Measurements from ENCODE around the gene SRRM1.
"Not testable (repeated sequence)": the region's sequence is repeated elsewhere in the genome, so short reads cannot be mapped to it uniquely, and the experiment has no call there.

Gene SRRM1

DNA sequence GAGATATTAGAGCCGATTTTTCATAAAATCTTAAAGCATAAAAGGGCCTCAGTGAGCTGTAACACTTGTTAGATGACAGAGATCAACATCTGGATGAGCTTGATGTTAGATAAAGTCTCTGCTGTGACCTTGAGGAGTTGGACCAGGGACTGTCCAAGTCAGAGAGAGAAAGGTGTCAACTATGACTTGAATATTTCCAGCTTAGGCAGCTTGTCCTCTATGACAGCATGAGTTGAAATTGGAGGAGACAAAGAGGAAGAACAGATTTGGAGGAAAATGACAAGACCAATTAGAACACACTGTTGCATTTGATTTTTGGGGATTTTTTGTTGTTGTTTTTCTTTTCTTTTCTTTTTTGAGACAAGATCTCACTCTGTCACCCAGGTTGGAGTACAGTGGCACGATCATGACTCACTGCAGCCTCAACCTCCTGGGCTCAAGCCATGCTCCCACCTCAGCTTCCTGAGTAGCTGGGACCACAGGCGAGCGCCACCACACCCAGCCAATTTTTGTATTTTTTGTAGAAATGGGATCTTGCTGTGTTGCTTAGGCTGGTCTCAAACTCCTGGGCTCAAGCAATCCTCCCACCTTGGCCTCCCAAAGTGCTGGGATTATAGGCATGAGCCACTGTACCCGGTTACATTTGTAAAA lies 66.8 kb downstream of the SRRM1 start:
- no peak overlapping the region for H3K9ac ChIP-seq (ENCODE audit: low read length)
- H3K4me1 ChIP-seq (ENCODE audit: control insufficient read depth, low read depth, low read length) = peaks cover 6% of the 10 kb centered on the region
- H3K27me3 ChIP-seq (ENCODE audit: control insufficient read depth, insufficient read depth, low read length) = no peaks in the 10 kb centered on the region
- no peaks in the 10 kb centered on the region for H3K9me3 ChIP-seq (ENCODE audit: control insufficient read depth, low read depth, low read length)
- no peak overlapping the region for H3K4me3 ChIP-seq (ENCODE audit: low read length)
- H3K27ac ChIP-seq (ENCODE audit: low read length) = no peak overlapping the region
- no peaks in the 10 kb centered on the region for H3K36me3 ChIP-seq (ENCODE audit: control insufficient read depth, low read depth, low read length)

DNA sequence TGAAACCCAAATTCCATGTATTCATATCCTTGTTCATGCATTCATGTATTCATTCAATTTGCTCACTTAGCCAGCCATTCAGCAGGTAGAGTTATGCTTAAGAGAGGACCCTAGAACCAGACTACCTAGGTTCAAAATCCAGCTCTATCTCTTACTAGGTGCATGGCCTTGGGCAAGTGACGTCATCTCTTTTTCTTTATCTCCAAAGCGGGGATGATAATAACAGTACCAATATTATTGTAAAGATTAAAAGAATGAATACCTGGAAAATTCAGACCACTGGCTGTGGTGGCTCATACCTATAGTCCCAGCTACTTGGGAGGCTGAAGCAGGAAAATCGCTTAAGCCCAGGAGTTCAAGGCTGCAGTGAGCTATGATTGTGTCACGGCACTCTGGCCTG lies 68.2 kb downstream of the SRRM1 start:
- H3K27ac ChIP-seq (ENCODE audit: low read length) = no peak overlapping the region
- H3K9me3 ChIP-seq (ENCODE audit: control insufficient read depth, low read depth, low read length) = no peaks in the 10 kb centered on the region
- no peaks in the 10 kb centered on the region for H3K4me1 ChIP-seq (ENCODE audit: control insufficient read depth, low read depth, low read length)
- H3K9ac ChIP-seq (ENCODE audit: low read length) = no peak overlapping the region
- H3K36me3 ChIP-seq (ENCODE audit: control insufficient read depth, low read depth, low read length) = no peaks in the 10 kb centered on the region
- H3K27me3 ChIP-seq (ENCODE audit: control insufficient read depth, insufficient read depth, low read length) = no peaks in the 10 kb centered on the region
- no peak overlapping the region for H3K4me3 ChIP-seq (ENCODE audit: low read length)

DNA sequence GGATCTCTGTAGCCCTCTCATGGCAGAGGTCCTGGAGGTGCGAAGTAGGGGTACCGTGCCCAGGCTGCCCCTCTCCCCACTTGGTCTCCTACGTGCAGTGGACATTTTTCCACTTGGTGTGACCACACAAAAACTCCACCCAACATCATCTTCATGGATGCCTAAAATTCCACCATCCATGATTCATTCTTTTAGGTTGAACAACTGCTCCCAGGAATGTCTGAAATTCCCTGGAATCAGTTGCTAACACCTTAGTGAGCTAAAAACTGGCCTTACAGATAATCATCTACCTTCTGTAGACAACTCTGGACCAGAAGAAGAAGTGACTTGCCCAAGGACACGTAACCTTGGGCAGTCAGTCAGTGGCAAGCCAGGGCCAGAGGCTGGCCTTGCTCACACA lies 70.1 kb downstream of the SRRM1 start:
- H3K27me3 ChIP-seq (ENCODE audit: control insufficient read depth, insufficient read depth, low read length) = no peaks in the 10 kb centered on the region
- H3K36me3 ChIP-seq (ENCODE audit: control insufficient read depth, low read depth, low read length) = no peaks in the 10 kb centered on the region
- H3K9me3 ChIP-seq (ENCODE audit: control insufficient read depth, low read depth, low read length) = no peaks in the 10 kb centered on the region
- no peak overlapping the region for H3K27ac ChIP-seq (ENCODE audit: low read length)
- no peaks in the 10 kb centered on the region for H3K4me1 ChIP-seq (ENCODE audit: control insufficient read depth, low read depth, low read length)
- H3K4me3 ChIP-seq (ENCODE audit: low read length) = no peak overlapping the region
- no peak overlapping the region for H3K9ac ChIP-seq (ENCODE audit: low read length)

DNA sequence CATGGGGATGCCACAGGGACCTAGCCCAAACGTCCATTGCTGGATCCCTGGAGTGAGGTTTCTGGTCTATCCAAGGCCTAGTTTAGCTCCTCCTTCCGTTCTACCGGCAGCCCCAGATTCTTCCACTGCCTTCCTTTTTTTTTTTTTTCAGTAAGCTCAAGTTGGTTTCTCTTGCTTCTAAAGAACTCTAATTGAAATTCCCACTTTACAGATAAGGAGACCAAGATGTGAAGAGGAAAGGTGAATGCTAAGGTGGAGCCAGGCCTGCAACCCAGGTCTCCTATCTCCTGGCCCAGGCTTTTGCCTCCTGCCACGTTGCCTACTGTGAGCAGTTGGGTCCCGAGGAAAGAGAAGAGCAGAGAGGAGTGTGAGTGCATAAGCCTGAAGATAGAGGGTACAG lies 70.6 kb downstream of the SRRM1 start:
- H3K27ac ChIP-seq (ENCODE audit: low read length) = no peak overlapping the region
- H3K27me3 ChIP-seq (ENCODE audit: control insufficient read depth, insufficient read depth, low read length) = no peaks in the 10 kb centered on the region
- H3K9me3 ChIP-seq (ENCODE audit: control insufficient read depth, low read depth, low read length) = no peaks in the 10 kb centered on the region
- H3K9ac ChIP-seq (ENCODE audit: low read length) = no peak overlapping the region
- no peak overlapping the region for H3K4me3 ChIP-seq (ENCODE audit: low read length)
- no peaks in the 10 kb centered on the region for H3K36me3 ChIP-seq (ENCODE audit: control insufficient read depth, low read depth, low read length)
- H3K4me1 ChIP-seq (ENCODE audit: control insufficient read depth, low read depth, low read length) = no peaks in the 10 kb centered on the region

DNA sequence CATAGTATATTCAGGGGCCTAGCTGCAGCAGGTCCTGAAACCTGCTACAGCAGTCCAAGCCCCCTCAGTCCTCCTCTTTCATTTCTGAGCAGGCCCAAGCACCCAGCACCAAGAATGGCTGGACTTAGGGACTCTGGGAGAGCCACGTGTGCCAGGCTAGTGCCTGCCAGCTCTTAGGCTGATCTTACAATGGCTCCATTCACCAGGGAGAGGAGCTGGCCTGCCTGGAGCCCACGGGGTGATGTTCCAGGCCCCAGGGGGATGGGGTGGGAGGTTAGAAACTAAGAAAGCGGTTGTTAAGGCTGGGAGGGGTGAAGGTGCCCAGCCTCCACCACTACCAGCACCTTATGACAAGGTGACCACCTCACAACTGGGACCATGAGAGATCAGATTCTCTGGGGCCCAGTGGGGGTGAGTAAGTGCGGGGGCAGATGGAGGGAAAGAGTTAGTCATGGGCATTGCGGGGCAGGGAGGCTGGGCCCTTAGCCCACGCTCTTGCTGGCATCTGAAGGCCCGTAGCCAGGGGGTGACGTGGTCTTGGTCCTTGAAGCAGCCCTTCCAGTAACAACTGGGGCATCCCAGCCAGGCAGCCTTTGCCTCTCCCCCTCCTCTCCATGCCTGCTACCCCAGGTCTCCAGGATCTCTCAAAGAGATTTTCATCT lies 71.9 kb downstream of the SRRM1 start:
- H3K4me3 ChIP-seq (ENCODE audit: low read length) = no peak overlapping the region
- no peaks in the 10 kb centered on the region for H3K36me3 ChIP-seq (ENCODE audit: control insufficient read depth, low read depth, low read length)
- no peaks in the 10 kb centered on the region for H3K9me3 ChIP-seq (ENCODE audit: control insufficient read depth, low read depth, low read length)
- H3K4me1 ChIP-seq (ENCODE audit: control insufficient read depth, low read depth, low read length) = no peaks in the 10 kb centered on the region
- H3K27me3 ChIP-seq (ENCODE audit: control insufficient read depth, insufficient read depth, low read length) = no peaks in the 10 kb centered on the region
- H3K9ac ChIP-seq (ENCODE audit: low read length) = no peak overlapping the region
- H3K27ac ChIP-seq (ENCODE audit: low read length) = no peak overlapping the region

DNA sequence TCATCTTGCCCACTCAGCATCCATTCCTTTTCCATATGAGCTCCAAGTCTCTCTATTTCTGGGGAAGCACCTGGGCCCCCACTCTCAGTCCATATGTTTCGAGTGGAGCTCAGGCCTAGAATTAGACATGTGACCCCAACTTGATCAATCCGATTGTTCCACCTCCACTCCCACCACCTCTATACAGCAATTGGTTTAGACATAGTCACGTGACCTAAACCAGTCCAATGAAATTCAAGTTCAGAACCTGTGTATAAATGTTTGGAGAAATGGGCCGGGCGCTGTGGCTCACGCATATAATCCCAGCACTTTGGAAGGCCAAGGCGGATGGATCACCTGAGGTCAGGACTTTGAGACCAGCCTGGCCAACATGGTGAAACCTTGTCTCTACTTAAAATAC lies 72.6 kb downstream of the SRRM1 start:
- Histone ChIP-seq H3K9me3 (ENCODE audit: control insufficient read depth, low read depth, low read length) (no peaks in the 10 kb centered on the region), H3K4me1 (ENCODE audit: control insufficient read depth, low read depth, low read length) (no peaks in the 10 kb centered on the region), H3K36me3 (ENCODE audit: control insufficient read depth, low read depth, low read length) (no peaks in the 10 kb centered on the region), H3K27ac (ENCODE audit: low read length) (no peak overlapping the region), H3K9ac (ENCODE audit: low read length) (no peak overlapping the region), H3K27me3 (ENCODE audit: control insufficient read depth, insufficient read depth, low read length) (no peaks in the 10 kb centered on the region), H3K4me3 (ENCODE audit: low read length) (no peak overlapping the region)

DNA sequence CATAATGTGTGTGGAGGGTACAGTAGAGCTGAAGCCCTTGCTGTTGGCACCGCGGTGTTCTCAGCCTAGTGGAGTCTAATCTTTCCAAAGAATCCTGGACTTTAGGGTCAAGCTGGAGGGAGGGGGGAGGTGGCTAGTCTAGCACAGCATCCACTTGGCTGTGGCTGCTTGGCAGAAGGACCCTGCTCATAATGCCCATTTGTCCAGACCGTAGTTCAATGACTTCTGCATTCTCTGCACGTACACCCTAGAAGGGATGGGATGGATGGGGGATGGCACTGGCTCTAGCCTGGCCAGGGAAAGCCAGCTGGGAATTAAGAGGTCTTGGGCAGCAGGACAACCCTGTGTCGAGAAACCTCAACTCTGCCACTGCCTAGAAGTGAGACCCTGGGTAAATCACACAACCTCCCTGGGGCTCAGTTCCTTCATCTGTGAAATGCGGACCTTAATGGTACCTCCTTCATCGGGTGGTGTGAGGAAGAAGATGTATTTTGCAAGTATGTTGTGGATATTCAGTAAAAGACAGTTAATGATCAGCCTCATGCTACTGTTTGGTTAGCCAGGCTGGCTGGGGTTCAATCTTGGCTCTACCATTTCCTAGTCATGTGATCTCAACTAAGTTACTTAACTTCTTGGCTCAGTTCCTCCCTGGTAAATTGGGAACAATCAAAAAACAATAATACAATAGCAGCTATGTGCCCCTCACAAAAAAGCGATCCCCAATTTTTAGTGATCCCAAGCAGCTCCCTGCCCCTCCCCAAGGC lies 75.0 kb downstream of the SRRM1 start:
- Histone ChIP-seq H3K4me3 (ENCODE audit: low read length) (no peak overlapping the region), H3K27ac (ENCODE audit: low read length) (no peak overlapping the region), H3K36me3 (ENCODE audit: control insufficient read depth, low read depth, low read length) (no peaks in the 10 kb centered on the region), H3K9me3 (ENCODE audit: control insufficient read depth, low read depth, low read length) (no peaks in the 10 kb centered on the region), H3K4me1 (ENCODE audit: control insufficient read depth, low read depth, low read length) (no peaks in the 10 kb centered on the region), H3K9ac (ENCODE audit: low read length) (no peak overlapping the region), H3K27me3 (ENCODE audit: control insufficient read depth, insufficient read depth, low read length) (no peaks in the 10 kb centered on the region)

DNA sequence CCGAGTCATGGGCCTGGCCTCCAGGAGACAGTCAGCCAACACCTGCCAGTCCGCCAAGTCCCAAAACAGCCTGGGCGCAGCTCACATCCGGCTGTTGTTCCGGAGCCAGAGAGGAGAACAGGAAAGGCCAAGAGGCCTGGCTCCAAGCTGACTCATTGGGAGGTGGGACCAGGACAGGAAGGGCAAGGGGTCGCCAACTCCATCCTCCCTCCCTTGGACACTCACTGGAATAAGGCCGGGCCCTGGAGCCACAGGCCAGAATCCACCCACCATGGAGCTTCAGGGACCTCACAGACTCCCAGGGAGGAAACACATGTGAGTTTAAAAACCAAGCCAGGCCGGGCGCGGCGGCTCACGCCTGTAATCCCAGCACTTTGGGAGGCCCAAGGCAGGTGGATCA lies 77.0 kb downstream of the SRRM1 start:
- Histone ChIP-seq H3K4me3 (ENCODE audit: low read length) (no peak overlapping the region), H3K27me3 (ENCODE audit: control insufficient read depth, insufficient read depth, low read length) (no peaks in the 10 kb centered on the region), H3K4me1 (ENCODE audit: control insufficient read depth, low read depth, low read length) (peaks cover 12% of the 10 kb centered on the region), H3K9me3 (ENCODE audit: control insufficient read depth, low read depth, low read length) (no peaks in the 10 kb centered on the region), H3K36me3 (ENCODE audit: control insufficient read depth, low read depth, low read length) (no peaks in the 10 kb centered on the region), H3K27ac (ENCODE audit: low read length) (no peak overlapping the region), H3K9ac (ENCODE audit: low read length) (no peak overlapping the region)

DNA sequence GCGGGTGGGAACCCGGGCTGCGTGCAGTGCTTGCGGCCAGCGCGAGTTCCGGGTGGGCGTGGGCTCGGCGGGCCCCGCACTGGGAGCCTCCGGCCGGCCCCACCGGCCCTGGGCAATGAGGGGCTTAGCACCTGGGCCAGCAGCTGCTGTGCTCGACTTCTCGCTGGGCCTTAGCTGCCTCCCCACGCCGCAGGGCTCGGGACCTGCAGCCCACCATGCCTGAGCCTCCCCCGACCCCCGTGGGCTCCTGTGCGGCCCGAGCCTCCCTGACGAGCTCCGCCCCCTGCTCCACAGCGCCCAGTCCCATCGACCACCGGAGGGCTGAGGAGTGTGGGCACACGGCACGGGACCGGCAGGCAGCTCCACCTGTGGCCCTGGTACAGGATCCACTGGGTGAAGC lies 78.4 kb downstream of the SRRM1 start:
- no peak overlapping the region for H3K9ac ChIP-seq (ENCODE audit: low read length)
- H3K9me3 ChIP-seq (ENCODE audit: control insufficient read depth, low read depth, low read length) = no peaks in the 10 kb centered on the region
- H3K4me3 ChIP-seq (ENCODE audit: low read length) = no peak overlapping the region
- H3K4me1 ChIP-seq (ENCODE audit: control insufficient read depth, low read depth, low read length) = peaks cover 13% of the 10 kb centered on the region
- H3K27me3 ChIP-seq (ENCODE audit: control insufficient read depth, insufficient read depth, low read length) = no peaks in the 10 kb centered on the region
- no peaks in the 10 kb centered on the region for H3K36me3 ChIP-seq (ENCODE audit: control insufficient read depth, low read depth, low read length)
- H3K27ac ChIP-seq (ENCODE audit: low read length) = no peak overlapping the region

DNA sequence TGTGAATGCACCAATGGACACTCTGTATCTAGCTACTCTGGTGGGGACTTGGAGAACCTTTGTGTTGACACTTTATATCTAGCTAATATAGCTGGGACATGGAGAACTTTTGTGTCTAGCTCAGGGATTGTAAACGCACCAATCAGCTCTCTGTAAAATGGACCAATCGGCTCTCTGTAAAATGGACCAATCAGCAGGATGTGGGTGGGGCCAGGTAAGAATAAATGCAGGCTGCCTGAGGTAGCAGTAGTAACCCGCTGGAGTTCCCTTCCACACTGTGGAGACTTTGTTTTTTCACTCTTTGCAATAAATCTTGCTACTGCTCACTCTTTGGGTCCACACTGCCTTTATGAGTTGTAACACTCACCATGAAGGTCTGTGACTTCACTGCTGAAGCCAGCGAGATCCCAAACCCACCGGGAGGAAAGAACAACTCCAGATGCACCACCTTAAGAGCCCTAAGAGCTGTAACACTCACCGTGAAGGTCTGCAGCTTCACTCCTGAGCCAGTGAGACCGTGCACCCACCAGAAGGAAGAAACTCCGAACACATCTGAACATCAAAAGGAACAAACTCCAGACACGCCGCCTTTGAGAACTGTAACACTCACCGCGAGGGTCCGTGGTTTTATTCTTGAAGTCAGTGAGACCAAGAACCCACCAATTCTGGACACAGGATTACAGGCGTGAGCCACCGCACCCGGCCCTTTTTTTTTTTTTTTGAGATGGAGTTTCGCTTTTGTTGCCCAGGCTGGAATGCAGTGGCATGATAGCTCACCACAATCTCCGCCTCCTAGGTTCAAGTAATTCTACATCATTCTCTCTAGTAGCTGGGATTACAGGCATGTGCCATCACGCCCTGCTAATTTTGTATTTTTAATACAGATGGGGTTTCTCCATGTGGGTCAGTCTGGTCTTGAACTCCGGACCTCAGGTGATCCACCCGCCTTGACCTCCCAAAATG lies 79.3 kb downstream of the SRRM1 start:
- H3K4me1 ChIP-seq (ENCODE audit: control insufficient read depth, low read depth, low read length) = peaks cover 13% of the 10 kb centered on the region
- not testable (repeated sequence) for H3K27me3 ChIP-seq (ENCODE audit: control insufficient read depth, insufficient read depth, low read length); H3K9ac ChIP-seq (ENCODE audit: low read length); H3K27ac ChIP-seq (ENCODE audit: low read length); H3K36me3 ChIP-seq (ENCODE audit: control insufficient read depth, low read depth, low read length); H3K9me3 ChIP-seq (ENCODE audit: control insufficient read depth, low read depth, low read length); H3K4me3 ChIP-seq (ENCODE audit: low read length)
